Breast epithelium (tissue), 4 donors: ENCODE measurements around the gene MT1M. TPM values are rescaled to one million over a fixed set of nuclear protein-coding genes. Genes with fewer than 3 reads are reported as not detected.
"Not testable (repeated sequence)": the region's sequence is repeated elsewhere in the genome, so short reads cannot be mapped to it uniquely, and the experiment has no call there.

ENCODE experiments used
- DNase-seq, 2 donors: peaks; one replicate each; pipeline ENCODE4 v3.0.0-alpha.2; 2019; ENCODE audit warnings: low spot score in 2 of 2
- H3K27ac ChIP-seq, 2 donors: fragments of 200-600 bp; sonication (generic) in 1 of 2; one replicate each; pipeline ENCODE4 v1.5.1; 2016 to 2019; ENCODE audit warnings: mild to moderate bottlenecking in 1 of 2
- H3K27me3 ChIP-seq, 2 donors: fragments of 200-600 bp; sonication (generic) in 1 of 2; one replicate each; pipeline versions ENCODE4 v1.5.1 to v1.6.0; 2017 to 2019; ENCODE audit warnings: control low read depth in 1 of 2, mild to moderate bottlenecking in 1 of 2
- H3K36me3 ChIP-seq: fragments of 200-600 bp; one replicate; pipeline ENCODE4 v1.5.1; 2019
- H3K4me1 ChIP-seq, 2 donors: fragments of 200-600 bp; sonication (generic); one replicate each; pipeline ENCODE4 v1.5.1; 2016 to 2019; ENCODE audit warnings: control low read depth in 1 of 2
- H3K4me3 ChIP-seq, 3 donors: fragments of 200-600 bp; sonication (generic); 1 replicate in 2 of 3; 2 replicates in 1 of 3; pipeline ENCODE4 v1.5.1; 2016 to 2019; ENCODE audit warnings: mild to moderate bottlenecking in 3 of 3, moderate library complexity in 2 of 3
- H3K9me3 ChIP-seq, 2 donors: fragments of 200-600 bp; sonication (generic) in 1 of 2; one replicate each; pipeline ENCODE4 v1.5.1; 2016 to 2019; ENCODE audit warnings: control low read depth in 1 of 2
- POLR2A ChIP-seq: fragments of 450-650 bp; IDR thresholded peaks from one replicate; pipeline ENCODE4 v1.6.1; 2016; ENCODE audit warnings: antibody characterized with exemption, mild to moderate bottlenecking, moderate library complexity
- POLR2AphosphoS5 ChIP-seq, 3 donors: sonication (generic); formaldehyde crosslinking; IDR thresholded peaks; one replicate each; pipeline ENCODE4 v1.6.1; 2017; ENCODE audit warnings: antibody characterized with exemption in 3 of 3
- intact Hi-C: fragments of 100-400 bp; cut with DNase I; formaldehyde crosslinking; loops from one replicate; pipeline ENCODE4 v1.15.1; 2023; ENCODE audit warnings: low total_unique reads
- total RNA-seq, 3 donors: library from RNA; depleted of rRNA; stranded (reverse); fragments of >200 nt; gene quantifications; one replicate each; pipeline ENCODE4 v1.1.0, GENCODE V29; 2016
- TF ChIP-seq, protein P1 (sequence below), 3 donors: fragments of 450-650 bp; IDR thresholded peaks; one replicate each; pipeline ENCODE4 v1.5.1; 2016 to 2017; ENCODE audit warnings: antibody characterized with exemption in 3 of 3, mild to moderate bottlenecking in 3 of 3, moderate library complexity in 3 of 3

The MT1M gene
- total RNA-seq, 3 donors from 2014 or later: 42.9 to 120 (median 46.0) TPM

DNA sequence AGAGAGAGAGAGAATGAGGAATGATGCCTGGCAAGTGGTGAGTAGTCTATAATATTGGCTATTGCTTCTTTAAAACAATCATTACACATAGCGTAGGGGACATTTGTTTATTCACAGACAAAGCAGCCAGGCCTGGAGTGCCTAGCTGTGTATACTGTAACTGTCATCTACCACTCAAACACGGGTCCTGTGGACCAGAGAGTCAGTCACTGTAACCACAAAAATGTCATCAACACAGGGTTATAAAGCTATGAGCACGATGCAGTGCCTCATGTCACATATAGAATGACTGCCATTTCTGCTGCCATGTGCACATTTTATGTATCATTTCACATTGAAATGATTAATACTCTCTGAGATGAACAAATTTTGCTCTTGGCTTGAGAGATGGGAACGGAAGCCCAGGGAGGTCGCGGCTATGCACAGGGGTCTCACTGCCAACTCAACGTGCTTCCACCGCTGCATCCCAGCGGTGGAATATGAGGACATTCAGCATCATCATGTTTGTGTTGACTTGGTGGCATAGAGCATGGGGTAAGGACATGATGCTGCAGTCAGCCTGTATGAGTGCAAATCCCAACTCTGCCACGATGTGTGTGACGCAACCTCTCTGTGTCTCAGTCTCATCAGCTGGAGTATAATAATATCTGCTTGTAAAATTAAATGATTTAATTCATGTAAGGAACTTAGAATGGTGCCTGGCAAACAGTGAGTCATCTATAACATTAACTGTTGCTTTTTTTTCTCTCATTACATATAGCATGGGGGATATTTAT is 40.5 kb downstream of the MT1M start:
- intact Hi-C loops: no loop called here
- TF ChIP-seq POLR2AphosphoS5 (IDR thresholded peaks at IDR 0.05): no peak
- TF ChIP-seq, protein P1, sequence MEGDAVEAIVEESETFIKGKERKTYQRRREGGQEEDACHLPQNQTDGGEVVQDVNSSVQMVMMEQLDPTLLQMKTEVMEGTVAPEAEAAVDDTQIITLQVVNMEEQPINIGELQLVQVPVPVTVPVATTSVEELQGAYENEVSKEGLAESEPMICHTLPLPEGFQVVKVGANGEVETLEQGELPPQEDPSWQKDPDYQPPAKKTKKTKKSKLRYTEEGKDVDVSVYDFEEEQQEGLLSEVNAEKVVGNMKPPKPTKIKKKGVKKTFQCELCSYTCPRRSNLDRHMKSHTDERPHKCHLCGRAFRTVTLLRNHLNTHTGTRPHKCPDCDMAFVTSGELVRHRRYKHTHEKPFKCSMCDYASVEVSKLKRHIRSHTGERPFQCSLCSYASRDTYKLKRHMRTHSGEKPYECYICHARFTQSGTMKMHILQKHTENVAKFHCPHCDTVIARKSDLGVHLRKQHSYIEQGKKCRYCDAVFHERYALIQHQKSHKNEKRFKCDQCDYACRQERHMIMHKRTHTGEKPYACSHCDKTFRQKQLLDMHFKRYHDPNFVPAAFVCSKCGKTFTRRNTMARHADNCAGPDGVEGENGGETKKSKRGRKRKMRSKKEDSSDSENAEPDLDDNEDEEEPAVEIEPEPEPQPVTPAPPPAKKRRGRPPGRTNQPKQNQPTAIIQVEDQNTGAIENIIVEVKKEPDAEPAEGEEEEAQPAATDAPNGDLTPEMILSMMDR (IDR thresholded peaks at IDR 0.05): no peak
- no peak for TF ChIP-seq POLR2A
- H3K9me3 ChIP-seq: no peaks in the 10 kb centered on the region
- H3K27ac ChIP-seq: no peak overlapping the region
- peaks cover 0 to 25% of the 10 kb centered on the region in 2 donors for H3K27me3 ChIP-seq
- H3K36me3 ChIP-seq: no peaks in the 10 kb centered on the region
- no peaks in the 10 kb centered on the region for H3K4me1 ChIP-seq
- DNase-seq: no peak
- H3K4me3 ChIP-seq: no peak overlapping the region

GRCh38 chr16:56673921-56674320 is 41.5 kb downstream of the MT1M start:
- DNase-seq: peak in 1 of 2 donors; percentile 33
- peaks cover 0 to 22% of the 10 kb centered on the region in 2 donors for H3K27me3 ChIP-seq
- no peak for TF ChIP-seq POLR2AphosphoS5 (IDR thresholded peaks at IDR 0.05)
- TF ChIP-seq, protein P1 (IDR thresholded peaks at IDR 0.05): peak; percentile 50 to 74 (median 61)
- no peak for TF ChIP-seq POLR2A

GRCh38 chr16:56674570-56674969 is 42.1 kb downstream of the MT1M start:
- intact Hi-C loops, H3K36me3 ChIP-seq, H3K4me1 ChIP-seq, H3K9me3 ChIP-seq, H3K4me3 ChIP-seq, DNase-seq, H3K27ac ChIP-seq: not testable (repeated sequence)
- peaks cover 0 to 15% of the 10 kb centered on the region in 2 donors for H3K27me3 ChIP-seq

More at GRCh38 chr16:56673921-56674320, 41.5 kb downstream of the MT1M start:
- Histone ChIP-seq H3K27ac (no peak overlapping the region), H3K4me3 (no peak overlapping the region), H3K9me3 (no peaks in the 10 kb centered on the region), H3K36me3 (no peaks in the 10 kb centered on the region), H3K4me1 (no peaks in the 10 kb centered on the region)
- intact Hi-C loops: no loop called here

DNA sequence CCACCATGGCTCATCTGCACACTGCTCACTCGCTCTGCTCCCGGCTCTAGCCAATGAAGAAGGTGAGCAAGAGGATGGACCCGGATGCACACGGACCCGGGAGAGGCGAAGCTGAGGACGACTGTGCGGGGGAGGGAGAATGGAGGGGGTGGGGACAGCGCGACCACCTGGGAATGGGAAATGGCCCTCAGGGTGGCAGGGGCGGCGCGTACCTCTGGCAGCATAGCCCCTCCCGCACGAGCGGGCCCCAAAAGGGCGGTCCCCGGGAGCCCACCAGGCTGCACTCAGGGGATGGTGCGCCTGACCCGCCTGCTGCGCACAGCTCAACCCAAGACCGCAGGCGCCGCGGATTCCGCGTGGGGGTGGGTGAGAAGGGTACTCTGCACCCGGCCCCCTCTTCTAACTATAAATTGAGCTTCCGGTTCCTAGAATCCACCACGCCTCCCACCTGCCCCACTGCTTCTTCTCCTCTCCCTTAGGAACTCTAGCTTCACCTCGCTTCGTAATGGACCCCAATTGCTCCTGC is 43.3 kb downstream of the MT1M start:
- TF ChIP-seq, protein P1 (IDR thresholded peaks at IDR 0.05): no peak
- TF ChIP-seq POLR2A (no peak), POLR2AphosphoS5 (IDR thresholded peaks at IDR 0.05) (no peak)
- Histone ChIP-seq H3K4me1 (no peaks in the 10 kb centered on the region), H3K27ac (no peak overlapping the region), H3K36me3 (no peaks in the 10 kb centered on the region), H3K9me3 (no peaks in the 10 kb centered on the region), H3K27me3 (peaks cover 0 to 7% of the 10 kb centered on the region in 2 donors), H3K4me3 (peak overlapping the region in 1 of 3 donors; percentile 18)
- intact Hi-C loops: no loop called here
- DNase-seq: no peak

DNA sequence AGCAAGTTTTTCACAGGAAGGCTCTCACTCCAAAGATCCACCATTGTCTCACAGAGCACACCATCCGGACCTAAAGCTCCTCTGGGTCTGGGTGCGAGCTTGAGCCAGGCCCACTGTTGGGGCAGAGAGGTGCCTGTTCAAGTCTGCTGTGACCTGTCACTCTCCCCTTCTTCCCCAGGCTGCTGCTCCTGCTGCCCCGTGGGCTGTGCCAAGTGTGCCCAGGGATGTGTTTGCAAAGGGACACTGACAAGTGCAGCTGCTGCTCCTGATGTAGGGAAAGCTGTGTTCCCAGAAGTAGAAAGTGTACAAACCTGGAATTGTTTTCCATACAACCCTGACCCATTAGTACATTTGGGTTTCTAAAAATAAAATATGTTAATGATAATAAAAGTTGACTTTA is 45.0 kb downstream of the MT1M start:
- no peaks in the 10 kb centered on the region for H3K36me3 ChIP-seq

More for the DNA sequence above, 45.0 kb downstream of the MT1M start:
- peaks cover 0 to 6% of the 10 kb centered on the region in 2 donors for H3K4me1 ChIP-seq
- no peak overlapping the region for H3K4me3 ChIP-seq
- H3K27me3 ChIP-seq: peaks cover 0 to 7% of the 10 kb centered on the region in 2 donors
- H3K9me3 ChIP-seq: no peaks in the 10 kb centered on the region
- no peak for DNase-seq
- intact Hi-C loops: no loop called here
- TF ChIP-seq POLR2A: no peak
- no peak for TF ChIP-seq POLR2AphosphoS5 (IDR thresholded peaks at IDR 0.05)
- TF ChIP-seq, protein P1 (IDR thresholded peaks at IDR 0.05): no peak
- H3K27ac ChIP-seq: no peak overlapping the region
